Measurements from ENCODE around the gene CASTOR1.

CASTOR1 gene

GRCh38 chr22:30244066-30244465 is 45.2 kb downstream of the CASTOR1 start:
- DNase-seq = no peak

DNA sequence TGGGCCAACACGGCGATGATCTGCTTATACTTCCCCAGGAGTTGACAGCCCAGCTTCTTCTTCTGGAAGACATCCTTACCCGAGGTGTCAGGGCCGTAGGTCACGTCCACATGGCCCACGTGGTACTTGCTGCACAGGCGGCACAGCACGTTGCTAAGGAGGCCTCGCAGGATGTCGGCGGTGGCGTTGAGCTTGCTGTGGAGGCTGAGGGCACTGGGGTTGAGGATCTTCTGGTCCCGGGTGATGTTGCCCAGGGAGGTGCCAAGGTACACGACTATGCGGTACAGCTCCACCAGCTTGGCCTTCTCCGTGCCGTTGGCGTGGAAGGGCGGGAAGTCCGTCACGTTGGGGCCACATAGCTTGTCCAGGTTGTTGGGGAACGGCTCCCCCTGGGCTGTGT is 45.6 kb downstream of the CASTOR1 start:
- peak in 1 of 5 experiments; percentile 74 for DNase-seq

DNA sequence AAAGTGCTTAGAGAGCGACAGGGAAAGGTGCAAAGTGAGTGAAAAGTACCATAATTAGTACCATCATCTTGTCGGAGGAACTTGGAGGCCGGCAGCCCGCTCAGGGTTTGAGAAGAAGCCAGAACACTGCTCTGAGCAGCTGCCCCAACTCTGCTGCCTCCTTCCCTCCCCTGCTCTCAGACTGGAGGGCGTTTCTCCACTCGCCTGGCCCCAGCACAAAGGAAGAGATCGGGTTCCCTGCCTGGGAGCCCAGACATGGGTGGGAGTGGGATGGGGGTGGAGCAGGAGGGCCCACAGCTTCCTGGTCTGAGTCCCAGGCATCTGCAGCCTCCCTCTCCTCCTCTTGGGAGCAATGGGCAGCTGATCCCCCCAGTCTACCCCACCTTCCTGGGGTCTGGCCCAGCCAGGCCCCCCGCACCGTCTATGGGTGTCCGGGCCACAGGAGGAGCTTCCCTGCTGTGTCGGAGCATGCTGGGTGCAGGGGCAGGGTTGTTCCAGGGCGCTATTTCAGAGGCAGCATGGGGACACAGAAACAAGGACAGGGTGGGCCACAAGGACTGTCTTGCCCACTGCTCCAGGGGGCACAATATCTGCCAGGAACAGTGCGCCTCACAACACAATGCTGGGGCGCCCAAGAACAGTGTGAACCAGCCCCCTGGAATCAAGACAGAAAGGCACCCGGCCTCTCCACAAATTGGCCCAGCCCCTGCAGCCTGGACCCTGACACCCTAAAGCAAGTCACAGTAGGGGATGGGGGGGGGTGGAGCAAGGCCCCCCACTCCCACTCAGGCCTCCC is 47.5 kb downstream of the CASTOR1 start:
- DNase-seq = no peak

DNA sequence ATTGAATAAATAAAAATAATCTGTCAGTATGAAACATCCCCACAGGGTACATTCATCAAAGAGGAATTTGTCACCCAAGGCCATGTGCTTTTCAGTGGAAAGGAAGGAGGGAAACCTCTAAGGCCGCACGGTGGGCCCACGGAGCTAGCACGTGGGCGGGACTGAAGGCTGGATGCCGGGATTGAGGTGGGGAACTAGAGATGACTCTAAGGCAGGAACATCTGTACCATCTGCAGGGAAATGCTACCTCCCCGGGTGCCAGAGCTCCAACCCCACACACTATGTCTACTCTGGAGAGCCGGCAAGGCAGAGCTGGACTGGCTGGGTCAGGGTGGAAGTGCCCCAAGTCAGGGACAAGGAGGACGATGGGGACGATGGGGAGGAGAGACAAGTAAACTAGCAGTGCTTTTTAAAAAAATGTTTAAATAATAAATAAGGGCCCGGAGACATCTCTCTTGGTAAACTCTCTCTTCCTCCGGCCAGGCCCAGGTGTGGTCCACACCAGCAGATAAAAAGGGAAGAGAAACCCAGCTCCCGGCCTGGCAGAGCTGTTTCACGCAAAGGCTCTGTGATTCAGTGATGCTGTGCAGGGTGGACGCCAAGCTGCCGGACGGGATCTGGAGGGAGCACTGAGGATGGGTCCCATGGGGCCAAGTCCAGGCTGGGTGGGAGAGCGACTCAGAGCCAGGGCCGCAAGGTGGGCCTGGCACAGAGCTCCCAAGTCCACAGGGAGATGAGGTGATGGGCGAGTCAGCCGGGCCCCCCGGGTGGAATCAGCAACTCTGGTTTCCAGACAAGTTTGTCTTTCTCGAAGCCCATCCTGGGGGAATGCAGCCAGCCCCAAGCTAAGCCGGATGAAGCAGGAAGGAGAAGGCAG is 48.5 kb downstream of the CASTOR1 start:
- DNase-seq = no peak

DNA sequence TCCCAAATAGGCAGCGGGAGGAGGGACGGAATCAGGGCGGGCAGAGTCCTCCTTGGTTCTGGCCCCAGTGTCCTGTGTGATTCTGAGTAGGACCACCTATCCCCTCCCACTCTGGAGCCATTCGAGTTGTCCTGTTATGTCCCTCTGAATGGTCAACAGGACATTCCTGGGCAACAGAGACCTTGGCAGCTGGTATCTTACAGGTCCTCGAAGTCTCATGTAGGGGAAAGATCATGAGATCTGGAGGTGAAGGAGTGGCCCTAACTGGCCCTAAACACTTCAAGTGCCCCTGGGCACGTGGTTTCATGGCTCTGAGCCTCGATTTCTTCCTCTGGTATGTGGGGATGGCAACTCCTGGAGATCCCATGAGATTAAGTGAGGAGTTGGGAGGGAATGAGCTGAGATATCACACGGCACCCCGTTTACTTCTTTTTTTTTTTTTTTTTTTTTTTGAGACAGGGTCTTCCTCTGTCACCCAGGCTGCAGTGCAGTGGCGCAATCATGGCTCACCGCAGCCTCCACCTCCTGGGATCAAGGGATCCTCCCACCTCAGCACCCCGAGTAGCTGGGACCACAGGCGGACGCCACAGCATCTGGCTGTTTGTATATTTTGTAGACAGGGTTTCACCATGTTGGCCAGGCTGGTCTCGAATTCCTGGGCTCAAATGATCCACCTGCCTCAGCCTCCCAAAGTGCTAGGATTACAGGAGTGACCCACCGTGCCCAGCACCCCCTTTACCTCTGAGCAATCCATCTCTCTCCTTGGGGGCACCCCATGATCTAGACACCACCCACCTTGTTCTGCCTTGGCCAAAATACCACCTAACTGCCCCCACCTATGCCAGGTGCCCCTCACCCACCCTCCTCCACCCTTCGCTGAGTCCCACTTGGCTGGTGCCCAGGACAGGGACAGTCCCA is 49.6 kb downstream of the CASTOR1 start:
- DNase-seq = no peak

- no peak for DNase-seq
Observed at GRCh38 chr22:30238661-30239487, 50.4 kb downstream of the CASTOR1 start.

GRCh38 chr22:30238136-30238535 is 51.2 kb downstream of the CASTOR1 start:
- DNase-seq = no peak

GRCh38 chr22:30236875-30237274 is 52.4 kb downstream of the CASTOR1 start:
- DNase-seq = no peak

DNA sequence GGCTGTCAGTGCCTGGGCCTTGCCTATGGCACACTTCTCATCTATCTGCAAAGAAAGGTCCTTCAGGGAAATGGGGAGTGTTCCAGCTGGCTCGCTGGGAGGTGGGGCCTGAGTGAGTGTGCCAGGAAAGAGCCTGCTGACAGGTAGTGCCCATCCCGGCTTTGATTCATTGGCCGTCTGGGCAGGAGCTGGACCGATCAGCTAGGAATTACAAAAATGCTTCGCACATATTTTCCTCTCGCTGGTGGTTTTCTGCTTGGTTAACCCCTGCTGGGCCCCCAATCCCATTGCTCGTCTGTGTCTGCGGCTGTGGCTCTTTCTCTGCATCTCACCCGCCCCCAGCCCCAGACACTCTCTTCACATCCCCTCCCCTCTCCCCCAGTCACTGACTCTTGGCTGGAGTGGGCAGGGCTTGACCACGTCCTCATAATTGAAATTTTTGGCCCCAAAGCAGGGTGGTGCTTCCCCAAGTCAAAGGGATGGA is 53.6 kb downstream of the CASTOR1 start:
- DNase-seq = no peak
